Measurements from ENCODE around the gene SRRM4.

The SRRM4 gene

GRCh38 chr12:119130523-119130922 is 149.2 kb downstream of the SRRM4 start:
- no peaks in the 10 kb centered on the region for H3K27me3 ChIP-seq (ENCODE audit: control insufficient read depth, low read length)

GRCh38 chr12:119134284-119135072 is 153.1 kb downstream of the SRRM4 start:
- no peaks in the 10 kb centered on the region for H3K27me3 ChIP-seq (ENCODE audit: control insufficient read depth, low read length)
- H3K4me2 ChIP-seq (ENCODE audit: low read length), result no peak overlapping the region
- H3K4me1 ChIP-seq (ENCODE audit: control insufficient read depth, low read length), result no peaks in the 10 kb centered on the region
- H3K4me3 ChIP-seq (ENCODE audit: low read length), result no peak overlapping the region
- TF ChIP-seq CTCF (IDR thresholded peaks at IDR 0.05; ENCODE audit: low read depth, low read length, poor library complexity, severe bottlenecking), result no peak
- TF ChIP-seq EZH2phosphoT487 (IDR thresholded peaks at IDR 0.05; ENCODE audit: borderline replicate concordance, low read length), result no peak
- no peak overlapping the region for H3K27ac ChIP-seq (ENCODE audit: low read depth, low read length)
- no peaks in the 10 kb centered on the region for H3K9me2 ChIP-seq (replicated peaks; ENCODE audit: control insufficient read depth, low read length)
- H3K9me3 ChIP-seq (ENCODE audit: control insufficient read depth, insufficient read depth, low read length), result no peaks in the 10 kb centered on the region
- no peaks in the 10 kb centered on the region for H3K36me3 ChIP-seq (ENCODE audit: control insufficient read depth, low read length)
- no peaks in the 10 kb centered on the region for H3K79me2 ChIP-seq (ENCODE audit: control insufficient read depth, low read length)
- no peaks in the 10 kb centered on the region for H4K20me1 ChIP-seq (ENCODE audit: control insufficient read depth, insufficient read depth, low read depth, low read length)
- no peaks in the 10 kb centered on the region for H3F3A ChIP-seq (ENCODE audit: control insufficient read depth, insufficient read depth)

More at GRCh38 chr12:119130523-119130922, 149.2 kb downstream of the SRRM4 start:
- no peak for TF ChIP-seq CTCF (IDR thresholded peaks at IDR 0.05; ENCODE audit: low read depth, low read length, poor library complexity, severe bottlenecking)
- TF ChIP-seq EZH2phosphoT487 (IDR thresholded peaks at IDR 0.05; ENCODE audit: borderline replicate concordance, low read length), result no peak
- no peak overlapping the region for H3K4me2 ChIP-seq (ENCODE audit: low read length)
- no peak overlapping the region for H3K4me3 ChIP-seq (ENCODE audit: low read length)
- H3K79me2 ChIP-seq (ENCODE audit: control insufficient read depth, low read length), result no peaks in the 10 kb centered on the region
- H3K9me3 ChIP-seq (ENCODE audit: control insufficient read depth, insufficient read depth, low read length), result no peaks in the 10 kb centered on the region
- H3K27ac ChIP-seq (ENCODE audit: low read depth, low read length), result no peak overlapping the region
- no peaks in the 10 kb centered on the region for H3K9me2 ChIP-seq (replicated peaks; ENCODE audit: control insufficient read depth, low read length)
- no peaks in the 10 kb centered on the region for H3K4me1 ChIP-seq (ENCODE audit: control insufficient read depth, low read length)
- no peaks in the 10 kb centered on the region for H4K20me1 ChIP-seq (ENCODE audit: control insufficient read depth, insufficient read depth, low read depth, low read length)
- no peaks in the 10 kb centered on the region for H3F3A ChIP-seq (ENCODE audit: control insufficient read depth, insufficient read depth)
- no peaks in the 10 kb centered on the region for H3K36me3 ChIP-seq (ENCODE audit: control insufficient read depth, low read length)

GRCh38 chr12:119136811-119137410 is 155.6 kb downstream of the SRRM4 start:
- H3K9me2 ChIP-seq (replicated peaks; ENCODE audit: control insufficient read depth, low read length), result no peaks in the 10 kb centered on the region
- no peak overlapping the region for H3K27ac ChIP-seq (ENCODE audit: low read depth, low read length)
- H4K20me1 ChIP-seq (ENCODE audit: control insufficient read depth, insufficient read depth, low read depth, low read length), result no peaks in the 10 kb centered on the region
- no peaks in the 10 kb centered on the region for H3K4me1 ChIP-seq (ENCODE audit: control insufficient read depth, low read length)
- H3K9me3 ChIP-seq (ENCODE audit: control insufficient read depth, insufficient read depth, low read length), result no peaks in the 10 kb centered on the region
- no peak overlapping the region for H3K4me3 ChIP-seq (ENCODE audit: low read length)
- no peaks in the 10 kb centered on the region for H3K36me3 ChIP-seq (ENCODE audit: control insufficient read depth, low read length)
- H3F3A ChIP-seq (ENCODE audit: control insufficient read depth, insufficient read depth), result no peaks in the 10 kb centered on the region
- H3K4me2 ChIP-seq (ENCODE audit: low read length), result no peak overlapping the region
- no peaks in the 10 kb centered on the region for H3K27me3 ChIP-seq (ENCODE audit: control insufficient read depth, low read length)
- H3K79me2 ChIP-seq (ENCODE audit: control insufficient read depth, low read length), result no peaks in the 10 kb centered on the region
- no peak for TF ChIP-seq EZH2phosphoT487 (IDR thresholded peaks at IDR 0.05; ENCODE audit: borderline replicate concordance, low read length)
- TF ChIP-seq CTCF (IDR thresholded peaks at IDR 0.05; ENCODE audit: low read depth, low read length, poor library complexity, severe bottlenecking), result no peak

Data from DOHH2 (cell line).